Loucy (cell line): Measurements from ENCODE around the gene TDRD10.

Source experiments
- H2AFZ ChIP-seq: fragments of 200-600 bp; sonication (generic); 2 replicates; pipeline ENCODE4 v1.6.0; 2016; ENCODE audit warnings: antibody characterized with exemption, mild to moderate bottlenecking, low read length, moderate library complexity
- H3F3A ChIP-seq: fragments of 200-600 bp; 2 replicates; pipeline ENCODE4 v1.6.0; 2016; ENCODE audit warnings: antibody characterized with exemption, low read depth, mild to moderate bottlenecking
- H3K27me3 ChIP-seq: fragments of 200-600 bp; sonication (generic); 2 replicates; pipeline ENCODE4 v1.6.1; 2014; ENCODE audit warnings: low read length, mild to moderate bottlenecking; ENCODE audit not compliant: insufficient read depth, poor library complexity, severe bottlenecking
- H3K36me3 ChIP-seq: fragments of 200-600 bp; sonication (generic); 2 replicates; pipeline ENCODE4 v1.6.1; 2016; ENCODE audit warnings: low read length; ENCODE audit not compliant: insufficient read depth
- H3K4me1 ChIP-seq: fragments of 200-600 bp; sonication (generic); 2 replicates; pipeline ENCODE4 v1.5.1; 2014; ENCODE audit warnings: low read length, mild to moderate bottlenecking; ENCODE audit not compliant: insufficient read depth, poor library complexity, severe bottlenecking
- H3K4me2 ChIP-seq: fragments of 200-600 bp; sonication (generic); 2 replicates; pipeline ENCODE4 v1.6.0; 2014; ENCODE audit warnings: antibody characterized with exemption, low read length, low read depth, mild to moderate bottlenecking; ENCODE audit not compliant: poor library complexity, severe bottlenecking
- H3K4me3 ChIP-seq: fragments of 200-600 bp; sonication (generic); 2 replicates; pipeline ENCODE4 v1.5.1; 2014; ENCODE audit warnings: low read length, mild to moderate bottlenecking, mixed read lengths; ENCODE audit not compliant: poor library complexity, severe bottlenecking
- H3K79me2 ChIP-seq: fragments of 200-600 bp; sonication (generic); 2 replicates; pipeline ENCODE4 v1.6.1; 2014; ENCODE audit warnings: low read length; ENCODE audit not compliant: insufficient read depth
- H3K9ac ChIP-seq: fragments of 200-600 bp; sonication (generic); 2 replicates; pipeline ENCODE4 v1.6.0; 2014; ENCODE audit warnings: mild to moderate bottlenecking, low read depth, low read length, moderate library complexity; ENCODE audit not compliant: poor library complexity, severe bottlenecking
- H3K9me2 ChIP-seq: fragments of 200-600 bp; sonication (generic); replicated peaks from 2 replicates; pipeline ENCODE4 v1.6.1; 2016; ENCODE audit warnings: low read depth, low read length, mixed read lengths
- H3K9me3 ChIP-seq: fragments of 200-600 bp; sonication (generic); 2 replicates; pipeline ENCODE4 v1.6.1; 2014; ENCODE audit warnings: mild to moderate bottlenecking, antibody characterized with exemption, low read length, low read depth; ENCODE audit not compliant: insufficient read depth
- H4K20me1 ChIP-seq: fragments of 200-600 bp; sonication (generic); 2 replicates; pipeline ENCODE4 v1.6.0; 2014; ENCODE audit warnings: antibody characterized with exemption, low read length, mild to moderate bottlenecking; ENCODE audit not compliant: insufficient read depth, poor library complexity, severe bottlenecking
- CTCF ChIP-seq: fragments of 200-600 bp; sonication (generic); conservative IDR thresholded peaks from 2 replicates; pipeline ENCODE4 v1.5.1; 2014; ENCODE audit warnings: mild to moderate bottlenecking, antibody characterized with exemption, low read length
- EZH2phosphoT487 ChIP-seq: fragments of 200-600 bp; IDR thresholded peaks from 2 replicates; pipeline ENCODE4 v1.6.1; 2018; ENCODE audit warnings: antibody characterized with exemption, mild to moderate bottlenecking, moderate library complexity, borderline replicate concordance

TDRD10 gene

GRCh38 chr1:154466206-154466605, 35.8 kb upstream of the TDRD10 start:
- no peaks in the 10 kb centered on the region for H3K79me2 ChIP-seq
- H3K4me1 ChIP-seq = peaks cover 41% of the 10 kb centered on the region
- no peaks in the 10 kb centered on the region for H3K9me2 ChIP-seq
- peak overlapping the region; percentile 76; the same call in 1 of the 2 replicates for H2AFZ ChIP-seq
- no peaks in the 10 kb centered on the region for H3K9me3 ChIP-seq
- H4K20me1 ChIP-seq = no peaks in the 10 kb centered on the region
- H3K9ac ChIP-seq = no peak overlapping the region
- H3F3A ChIP-seq = peaks cover 5% of the 10 kb centered on the region
- H3K4me3 ChIP-seq = no peak overlapping the region
- no peak for TF ChIP-seq EZH2phosphoT487
- no peak for TF ChIP-seq CTCF
- H3K4me2 ChIP-seq = no peak overlapping the region
- no peaks in the 10 kb centered on the region for H3K27me3 ChIP-seq
- no peaks in the 10 kb centered on the region for H3K36me3 ChIP-seq

DNA sequence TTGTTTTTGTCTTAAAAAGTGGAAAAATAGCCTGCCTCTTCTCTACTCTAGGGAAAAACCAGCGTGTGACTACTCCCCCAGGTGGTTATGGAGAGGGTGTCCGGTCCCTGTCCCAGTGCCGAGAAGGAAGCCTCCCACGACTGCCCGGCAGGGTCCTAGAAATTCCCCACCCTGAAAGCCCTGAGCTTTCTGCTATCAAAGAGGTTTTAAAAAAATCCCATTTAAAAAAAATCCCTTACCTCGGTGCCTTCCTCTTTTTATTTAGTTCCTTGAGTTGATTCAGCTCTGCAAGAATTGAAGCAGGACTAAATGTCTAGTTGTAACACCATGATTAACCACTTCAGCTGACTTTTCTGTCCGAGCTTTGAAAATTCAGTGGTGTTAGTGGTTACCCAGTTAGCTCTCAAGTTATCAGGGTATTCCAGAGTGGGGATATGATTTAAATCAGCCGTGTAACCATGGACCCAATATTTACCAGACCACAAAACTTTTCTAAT, 35.0 kb upstream of the TDRD10 start:
- Histone ChIP-seq H3F3A (peaks cover 5% of the 10 kb centered on the region), H3K9me3 (no peaks in the 10 kb centered on the region), H3K9me2 (no peaks in the 10 kb centered on the region), H3K4me1 (peaks cover 41% of the 10 kb centered on the region), H3K36me3 (no peaks in the 10 kb centered on the region), H4K20me1 (no peaks in the 10 kb centered on the region), H3K4me2 (no peak overlapping the region), H3K9ac (no peak overlapping the region), H3K4me3 (no peak overlapping the region), H2AFZ (no peak overlapping the region), H3K27me3 (no peaks in the 10 kb centered on the region), H3K79me2 (no peaks in the 10 kb centered on the region)
- no peak; the same call in 1 of the 2 replicates for TF ChIP-seq CTCF
- no peak for TF ChIP-seq EZH2phosphoT487

- Histone ChIP-seq H3K9ac (no peak overlapping the region), H3F3A (peaks cover 5% of the 10 kb centered on the region), H3K36me3 (no peaks in the 10 kb centered on the region), H4K20me1 (no peaks in the 10 kb centered on the region), H3K9me2 (no peaks in the 10 kb centered on the region), H2AFZ (no peak overlapping the region), H3K79me2 (no peaks in the 10 kb centered on the region), H3K9me3 (no peaks in the 10 kb centered on the region), H3K4me2 (no peak overlapping the region), H3K4me3 (no peak overlapping the region), H3K4me1 (peaks cover 41% of the 10 kb centered on the region), H3K27me3 (no peaks in the 10 kb centered on the region)
- TF ChIP-seq CTCF = no peak
- no peak for TF ChIP-seq EZH2phosphoT487
Observed at GRCh38 chr1:154467434-154468102, 34.5 kb upstream of the TDRD10 start.
